NCI-H748 treated with DMSO at 0.1 percent for 48 hours (cell line): ENCODE results near the gene PITPNM1.
"Not testable (repeated sequence)": the region's sequence is repeated elsewhere in the genome, so short reads cannot be mapped to it uniquely, and the experiment has no call there.

Experiments used
- DNase-seq: peaks from one replicate; lab custom pipeline; 2025; lab: John Stamatoyannopoulos, UW

The PITPNM1 gene

GRCh38 chr11:67466367-67466766, 38.8 kb downstream of the PITPNM1 start:
- no peak for DNase-seq

- not testable (repeated sequence) for DNase-seq
These were observed 39.6 kb downstream of the PITPNM1 start for GRCh38 chr11:67465530-67465929.

- no peak for DNase-seq
These were observed 40.0 kb downstream of the PITPNM1 start for GRCh38 chr11:67465189-67465510.

GRCh38 chr11:67464411-67465188, 40.6 kb downstream of the PITPNM1 start:
- DNase-seq = peak; percentile 80

- no peak for DNase-seq
These were observed 41.3 kb downstream of the PITPNM1 start for GRCh38 chr11:67463680-67464410.

DNA sequence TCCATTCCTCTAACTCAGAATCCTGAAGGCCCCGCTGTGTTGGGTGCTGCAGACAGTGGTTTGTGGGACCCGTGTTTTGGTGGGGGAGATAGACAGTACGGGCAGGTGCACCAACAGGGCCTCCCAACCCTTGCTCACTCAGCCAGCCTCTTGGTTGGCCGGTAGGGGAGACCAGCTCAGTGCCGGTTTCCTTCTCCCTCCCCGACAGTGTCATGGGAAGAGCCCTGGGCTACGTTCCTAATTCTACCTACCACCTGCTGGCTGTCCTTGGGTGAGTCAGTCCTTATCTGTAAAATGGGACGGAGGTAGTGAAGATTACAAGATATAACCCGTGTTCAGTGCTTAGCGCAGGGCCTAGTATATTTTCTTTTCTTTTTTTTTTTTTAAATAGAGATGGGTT, 42.0 kb downstream of the PITPNM1 start:
- no peak for DNase-seq

DNA sequence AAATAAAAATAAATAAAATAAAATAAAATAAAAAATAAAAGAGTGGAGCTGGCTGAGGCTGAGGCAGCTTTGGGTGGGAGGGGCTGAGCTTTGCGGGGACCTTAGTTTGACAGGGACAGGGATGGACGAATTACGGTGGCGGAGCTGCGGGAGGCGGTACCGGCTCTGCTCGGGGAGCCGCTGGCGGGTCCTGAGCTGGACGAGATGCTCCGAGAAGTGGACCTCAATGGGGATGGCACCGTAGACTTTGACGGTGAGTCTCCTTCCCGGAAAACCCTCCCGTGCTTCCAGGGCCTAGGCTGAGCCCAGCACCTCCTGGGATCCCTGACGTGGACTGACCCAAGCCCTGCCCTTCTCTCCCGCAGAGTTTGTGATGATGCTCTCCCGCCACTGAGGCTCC, 46.9 kb downstream of the PITPNM1 start:
- no peak for DNase-seq

GRCh38 chr11:67457453-67457852, 47.7 kb downstream of the PITPNM1 start:
- DNase-seq = no peak

- DNase-seq = no peak
These were observed 49.0 kb downstream of the PITPNM1 start for GRCh38 chr11:67456068-67456705.

GRCh38 chr11:67455054-67455453, 50.1 kb downstream of the PITPNM1 start, which contains the start of gene CABP4:
Gene CABP4 (plus strand): TSS chr11:67455354. CDS start chr11:67455424, 70 bp downstream.
- DNase-seq = no peak

- no peak for DNase-seq
These were observed 51.1 kb downstream of the PITPNM1 start for GRCh38 chr11:67453816-67454732.

DNA sequence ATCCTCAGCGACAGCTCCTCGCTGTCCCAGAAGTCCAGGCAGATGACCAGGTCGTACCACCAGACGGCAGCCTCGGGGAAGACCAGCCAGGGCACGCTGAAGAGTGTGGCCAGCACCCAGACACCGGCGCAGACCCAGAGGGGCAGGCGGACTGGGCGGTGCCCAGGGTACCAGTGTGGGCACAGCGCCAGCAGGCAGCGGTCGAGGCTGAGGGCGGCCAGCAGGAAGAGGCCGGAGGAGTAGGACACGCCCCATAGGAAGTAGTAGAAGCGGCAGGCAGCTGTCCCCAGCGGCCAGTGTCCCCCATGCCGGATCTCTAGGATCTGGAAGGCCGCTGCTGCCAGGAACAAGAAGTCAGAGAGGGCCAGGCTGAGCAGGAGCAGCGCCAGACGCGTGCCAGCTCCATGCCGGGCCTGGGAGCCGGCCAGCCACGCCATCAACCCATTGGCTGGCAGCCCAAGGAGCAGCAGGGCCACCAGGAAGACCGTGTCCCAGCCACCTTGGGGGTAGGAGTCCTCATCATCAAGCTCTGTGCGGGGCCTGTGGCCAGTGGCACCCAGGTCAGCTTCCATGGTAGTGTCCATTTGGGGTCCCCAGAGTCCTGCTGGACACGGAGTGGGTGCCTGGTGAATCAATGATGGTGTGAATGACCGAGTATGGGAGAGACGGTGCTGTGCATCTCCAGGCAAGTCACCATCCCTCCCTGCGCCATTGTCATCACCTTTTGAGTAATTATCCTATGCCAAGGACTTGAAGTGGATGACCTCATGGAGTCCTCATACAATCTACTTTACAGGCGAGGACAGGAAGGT, 52.8 kb downstream of the PITPNM1 start, which contains the start of gene GPR152:
TSS of gene GPR152 (minus strand) at position 589 of the 812 bp plus-strand sequence. CDS start at position 584, 5 bp downstream.
- DNase-seq = no peak

DNA sequence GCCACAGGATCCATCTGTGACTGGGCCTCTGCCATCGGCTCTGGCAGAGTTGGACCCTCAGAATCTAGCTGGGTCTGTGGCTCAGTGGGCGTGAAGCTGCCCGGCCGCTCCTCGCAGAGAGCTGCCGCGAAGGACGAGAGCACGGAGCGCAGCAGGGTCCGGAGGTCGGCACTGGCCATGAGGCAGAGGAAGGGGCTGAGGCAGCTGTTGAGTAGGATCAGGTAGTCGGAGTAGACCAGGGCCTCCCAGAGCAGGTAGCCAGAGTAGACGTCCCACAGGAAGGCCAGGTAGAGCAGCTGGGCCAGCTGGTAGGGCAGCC, 53.5 kb downstream of the PITPNM1 start:
- DNase-seq = no peak

- DNase-seq = no peak
These were observed 54.1 kb downstream of the PITPNM1 start for GRCh38 chr11:67450796-67451657.

DNA sequence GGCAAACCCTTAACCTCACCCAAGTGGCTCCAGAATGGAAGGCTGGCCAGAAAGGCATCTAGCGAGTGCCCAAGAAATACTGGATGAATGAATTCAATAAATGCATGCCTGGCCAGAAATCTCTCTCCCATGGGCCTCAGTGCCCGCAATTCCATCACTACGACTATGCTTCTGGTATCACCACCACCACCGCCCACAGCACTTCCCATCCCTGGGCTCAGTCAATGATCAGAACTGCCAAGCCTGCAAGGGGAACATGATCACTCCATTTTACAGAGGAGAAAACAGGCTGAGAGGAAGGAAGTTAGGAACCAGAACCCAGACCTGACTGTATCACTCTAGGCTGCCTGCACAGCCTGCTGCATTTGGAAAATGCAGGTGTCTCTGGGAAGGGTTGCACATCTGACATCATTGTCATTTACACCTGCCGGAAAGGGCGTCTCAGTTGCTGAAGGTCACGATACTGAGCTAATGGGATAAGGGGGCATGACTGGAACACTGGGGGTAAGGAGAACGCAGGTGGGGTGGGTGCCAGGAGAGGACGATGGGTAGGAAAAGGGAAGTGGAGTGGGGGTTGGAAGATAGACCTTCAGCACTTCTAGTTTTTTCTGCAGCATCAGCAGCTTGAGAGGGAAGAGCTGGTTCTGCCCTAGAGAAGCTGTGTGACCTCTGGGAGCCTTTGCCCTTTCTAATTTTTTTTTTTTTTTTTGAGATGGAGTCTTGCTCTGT, 55.9 kb downstream of the PITPNM1 start:
- no peak for DNase-seq

DNA sequence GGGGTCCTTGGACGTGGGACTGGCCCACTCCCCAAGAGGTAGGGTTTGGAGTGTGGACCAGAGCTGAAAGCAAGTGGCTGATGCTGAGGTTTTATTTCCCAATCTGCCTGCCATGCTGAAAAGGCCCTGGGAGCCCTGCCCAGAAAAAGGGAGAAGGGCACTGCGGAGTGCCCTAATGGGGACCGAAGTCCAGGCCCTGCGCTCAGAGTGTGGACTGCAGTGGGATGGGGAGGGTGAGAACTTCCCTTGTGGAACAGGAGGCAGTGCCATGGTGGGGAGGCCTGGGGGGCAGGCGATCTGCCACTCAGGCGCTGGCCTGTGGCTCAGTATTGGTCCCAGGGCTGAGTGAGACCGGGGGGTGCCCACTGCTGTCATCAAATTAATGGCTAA, 56.9 kb downstream of the PITPNM1 start:
- DNase-seq = no peak

DNA sequence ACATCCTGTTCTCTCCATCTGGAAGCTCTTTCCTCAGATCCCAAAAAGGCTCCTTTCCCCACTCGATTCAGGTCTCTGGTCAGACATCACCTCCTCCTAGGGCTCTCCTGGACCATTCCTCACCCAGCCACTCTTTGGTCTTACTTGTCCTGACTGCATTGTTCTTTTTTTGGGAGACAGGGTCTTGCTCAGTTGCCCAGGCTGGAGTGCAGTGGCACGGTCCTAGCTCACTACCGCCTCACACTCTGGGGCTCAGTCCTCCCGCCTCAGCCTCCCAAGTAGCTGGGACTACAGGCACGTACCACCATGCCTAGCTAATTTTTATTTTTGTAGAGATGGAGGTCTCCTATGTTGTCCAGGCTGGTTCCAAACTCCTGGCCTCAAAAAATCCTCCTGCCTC, 59.6 kb downstream of the PITPNM1 start:
- no peak for DNase-seq

DNA sequence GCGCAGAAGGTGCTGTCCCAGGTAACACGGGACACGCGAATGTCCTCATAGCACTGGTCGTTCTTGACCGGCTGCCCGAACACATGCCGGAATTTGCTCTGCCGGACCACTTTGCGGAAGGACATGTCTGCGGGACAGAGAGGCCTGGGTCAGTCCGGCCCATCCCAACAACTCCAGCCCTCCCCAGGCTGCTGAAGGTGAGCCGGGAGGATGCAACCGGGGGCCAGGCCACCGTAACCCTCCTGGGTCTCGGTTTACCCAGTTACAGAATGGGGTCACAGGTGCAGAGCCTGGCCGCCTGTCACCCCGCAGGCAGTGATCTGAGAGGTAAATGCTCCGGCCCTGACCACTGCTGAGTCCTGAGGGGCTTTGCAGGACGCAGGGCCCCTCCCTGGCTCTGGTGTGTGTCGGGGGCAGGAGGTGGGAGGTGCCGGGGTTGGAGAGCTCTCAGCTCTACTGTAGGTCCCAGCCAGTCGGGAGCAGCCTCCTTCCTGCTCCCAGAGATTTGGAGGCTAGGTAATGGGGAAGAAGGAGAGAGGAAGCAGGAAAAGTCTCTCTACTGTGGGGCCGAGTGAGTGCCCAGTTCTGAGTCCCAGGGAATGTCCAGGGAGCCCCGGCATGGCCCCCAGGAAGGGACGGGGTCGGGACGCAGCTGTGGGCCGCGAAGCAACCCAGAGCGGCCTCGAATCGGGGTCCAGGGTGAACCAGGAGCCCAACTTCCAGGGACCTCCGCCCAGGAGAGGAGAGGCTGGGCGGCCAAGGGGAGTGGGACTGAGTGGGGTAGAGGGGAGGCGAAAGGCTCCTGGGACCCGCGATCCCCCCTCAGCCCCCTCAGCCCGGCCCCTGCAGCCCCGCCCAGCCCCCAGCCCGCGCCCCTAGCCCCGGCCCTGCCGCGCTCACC, 62.4 kb downstream of the PITPNM1 start:
- DNase-seq = no peak
